Inferior parietal cortex (tissue), 1 donor: ENCODE measurements around the gene VEPH1.
A peak's percentile ranks its signal among the peaks of the same experiment; 100 is the strongest.

Experiments
- DNase-seq: peaks from one replicate; pipeline ENCODE4 v3.0.0-alpha.2; 2016; ENCODE audit errors: extremely low spot score

The VEPH1 gene

DNA sequence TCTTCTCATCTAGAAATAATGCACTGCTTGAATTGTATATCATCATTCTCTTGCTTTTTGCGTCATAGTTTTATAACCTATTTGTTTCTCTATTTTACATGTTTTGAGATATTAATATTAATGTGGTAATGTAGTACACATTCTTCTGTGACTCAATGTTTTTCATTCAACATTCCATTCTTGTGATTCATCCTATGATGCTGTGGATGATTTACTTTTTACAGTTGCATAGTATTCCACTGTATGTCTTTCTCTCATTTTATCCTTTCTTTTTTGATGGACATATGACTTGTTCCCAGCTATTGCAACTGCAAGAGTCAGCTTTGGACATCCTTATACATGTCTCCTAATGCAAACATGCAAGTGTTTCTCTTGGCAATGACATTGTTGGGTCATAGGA is 20.6 kb upstream of the VEPH1 start:
- no peak for DNase-seq

DNA sequence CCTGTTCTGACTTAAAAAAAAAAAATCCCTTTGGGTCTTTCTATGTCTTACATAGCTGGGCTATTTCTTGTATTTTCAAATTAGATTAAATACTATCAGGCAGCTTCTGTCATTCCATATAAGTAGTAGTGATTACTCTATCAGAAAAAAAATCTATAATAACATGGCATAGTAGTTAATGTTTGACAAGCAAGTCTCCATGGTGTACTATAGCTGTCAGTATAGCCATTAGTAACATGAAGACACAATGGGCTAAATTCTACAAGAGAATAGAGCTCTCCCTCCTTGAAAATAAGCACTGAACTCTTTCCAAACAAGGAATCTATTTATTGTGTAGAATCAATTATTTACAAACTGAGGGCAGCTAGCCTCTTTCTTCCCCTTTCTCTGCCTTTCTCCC is 19.4 kb upstream of the VEPH1 start:
- DNase-seq: no peak

DNA sequence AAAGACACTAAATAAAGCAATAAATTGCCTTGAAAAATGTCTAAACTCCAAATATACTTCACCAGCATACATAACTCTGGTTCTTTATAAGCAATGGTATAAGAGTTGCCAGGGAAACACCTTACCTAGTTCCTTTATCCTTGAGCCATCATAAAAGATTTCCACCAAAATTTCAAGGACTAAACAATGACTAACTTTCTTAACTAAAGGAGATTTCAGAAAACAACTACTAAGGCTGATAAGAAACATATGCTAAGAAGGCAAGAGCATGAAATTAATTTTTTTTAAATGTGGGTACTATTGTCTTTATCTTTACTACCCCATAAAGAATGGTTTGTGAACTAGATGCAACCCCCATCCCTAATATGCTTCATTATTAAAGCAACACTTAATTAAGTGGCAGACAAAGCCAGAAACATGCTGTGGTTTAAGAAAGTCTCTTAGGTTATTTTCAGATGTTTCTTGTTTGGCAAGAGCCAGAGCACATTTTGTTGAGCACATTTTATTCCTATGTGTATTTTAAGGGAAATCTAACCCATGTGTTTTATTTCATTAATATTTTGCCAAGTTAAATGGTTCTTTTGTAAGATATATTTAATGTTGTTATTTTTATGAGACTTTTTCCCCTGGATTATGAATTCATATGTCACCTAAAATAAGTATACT is 17.4 kb upstream of the VEPH1 start:
- DNase-seq: no peak

DNA sequence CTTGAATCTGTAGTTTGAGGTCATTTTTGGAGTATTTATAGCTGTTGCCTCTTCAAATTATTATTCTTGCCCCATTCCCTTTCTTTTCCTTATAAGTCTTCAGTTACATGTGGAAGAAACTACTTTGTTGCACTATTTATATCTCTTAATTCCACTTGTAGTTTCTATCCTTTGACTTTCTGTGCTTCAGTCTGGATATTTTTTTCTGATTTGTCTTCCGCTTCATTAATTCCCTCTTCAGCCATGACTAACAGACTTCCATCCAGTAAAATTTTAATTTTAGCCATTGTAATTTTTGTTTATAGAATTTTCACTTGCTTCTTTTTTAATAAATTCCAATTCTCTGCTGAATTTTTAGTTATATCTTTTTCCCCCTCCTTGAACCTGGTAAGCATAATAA is 15.7 kb upstream of the VEPH1 start:
- DNase-seq: no peak

DNA sequence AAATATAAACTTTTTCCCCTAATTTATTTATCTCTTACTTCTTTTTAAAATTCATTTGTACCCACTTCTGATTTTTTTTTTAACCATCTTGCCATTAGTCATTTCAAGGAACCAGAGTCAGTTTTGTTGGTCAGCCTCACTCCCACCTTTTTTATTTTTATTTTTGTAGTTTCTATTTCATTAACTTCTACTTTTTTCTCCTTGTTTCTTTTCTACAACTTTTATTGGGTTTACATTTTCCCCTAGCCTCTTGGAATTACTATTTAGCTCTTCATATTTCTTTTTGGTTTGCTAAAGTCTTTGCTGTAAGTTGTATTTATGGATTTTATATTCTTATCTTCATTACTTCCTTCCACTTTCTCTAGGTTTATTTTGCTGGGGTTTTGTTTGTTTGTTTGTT is 13.7 kb upstream of the VEPH1 start:
- no peak for DNase-seq

DNA sequence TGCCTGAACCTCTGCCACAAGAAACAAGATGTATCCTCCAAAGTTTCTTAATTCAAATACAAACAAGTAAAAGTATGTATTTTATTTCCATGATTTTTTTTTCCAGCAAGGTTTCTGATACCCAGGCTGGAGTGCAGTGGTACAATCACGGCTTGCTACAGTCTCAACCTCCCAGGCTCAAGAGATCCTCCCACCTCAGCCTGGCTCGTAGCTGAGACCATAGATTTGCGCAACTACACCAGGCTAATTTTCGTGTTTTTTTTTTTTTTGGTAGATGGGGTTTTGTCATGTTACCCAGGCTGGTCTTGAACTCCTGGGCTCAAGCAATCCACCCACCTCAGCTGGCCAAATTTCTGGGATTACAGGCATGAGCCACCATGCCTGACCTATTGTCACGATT is 12.2 kb upstream of the VEPH1 start:
- no peak for DNase-seq

DNA sequence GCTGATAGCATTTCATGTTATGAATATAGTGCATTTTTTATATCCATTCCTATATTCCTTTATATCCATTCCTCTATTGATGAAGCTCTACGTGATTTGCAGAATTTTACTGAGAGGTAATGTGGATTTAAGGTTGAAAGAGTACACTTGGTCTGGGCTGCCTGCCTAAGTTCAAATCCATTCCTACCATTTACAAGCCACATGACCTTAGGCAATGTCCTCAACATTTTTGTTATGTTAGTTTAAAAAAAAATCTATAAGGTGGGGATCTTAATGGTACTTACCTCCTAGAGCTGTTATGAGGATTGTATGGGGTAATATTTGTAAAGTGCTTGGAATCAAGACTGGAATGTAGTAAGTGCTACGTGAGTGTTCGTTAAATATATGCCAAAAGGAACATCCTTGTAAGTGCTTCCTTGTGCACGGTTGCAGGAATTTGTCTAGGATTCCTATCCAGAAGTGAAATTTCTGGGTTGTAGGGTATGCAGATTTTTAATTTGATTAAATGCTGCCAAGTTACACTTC is 11.2 kb upstream of the VEPH1 start:
- no peak for DNase-seq

DNA sequence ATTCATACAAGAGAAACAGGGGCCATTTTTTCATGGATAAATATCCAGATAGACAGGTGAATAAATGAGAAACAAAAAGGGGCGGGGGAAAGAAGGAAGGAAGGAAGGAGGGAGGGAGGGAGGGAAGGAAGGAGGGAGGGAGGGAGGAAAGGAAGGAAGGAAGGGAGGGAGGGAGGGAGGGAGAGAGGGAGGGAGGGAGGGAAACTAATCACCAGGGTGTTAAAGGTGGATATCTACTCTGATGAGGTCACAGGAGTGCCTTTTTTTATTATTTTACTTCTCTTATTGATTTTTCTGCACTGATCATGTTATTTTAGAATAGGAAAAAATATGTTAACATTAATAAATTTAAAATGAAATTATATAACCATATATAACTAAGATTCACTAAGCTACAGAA is 10.4 kb upstream of the VEPH1 start:
- no peak for DNase-seq

DNA sequence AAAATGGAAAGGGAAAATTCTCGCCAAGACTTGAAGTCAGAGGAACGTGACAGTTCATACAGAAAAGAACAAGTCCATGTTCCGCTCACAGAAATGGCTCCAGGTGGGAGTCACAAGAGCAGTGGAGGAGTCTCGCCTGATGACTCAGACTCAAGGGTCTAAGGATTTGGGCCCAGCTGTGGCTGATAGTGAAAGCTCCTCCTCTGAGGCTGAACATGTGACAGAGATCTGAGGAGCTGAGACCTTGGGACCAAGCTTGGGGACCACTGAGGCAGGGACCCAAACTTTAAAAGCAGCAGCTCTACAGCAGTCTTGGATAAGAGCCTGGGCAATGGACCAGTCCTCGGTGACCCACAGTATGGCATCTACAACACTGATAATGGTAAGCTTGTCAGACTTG is 9.3 kb upstream of the VEPH1 start:
- no peak for DNase-seq

DNA sequence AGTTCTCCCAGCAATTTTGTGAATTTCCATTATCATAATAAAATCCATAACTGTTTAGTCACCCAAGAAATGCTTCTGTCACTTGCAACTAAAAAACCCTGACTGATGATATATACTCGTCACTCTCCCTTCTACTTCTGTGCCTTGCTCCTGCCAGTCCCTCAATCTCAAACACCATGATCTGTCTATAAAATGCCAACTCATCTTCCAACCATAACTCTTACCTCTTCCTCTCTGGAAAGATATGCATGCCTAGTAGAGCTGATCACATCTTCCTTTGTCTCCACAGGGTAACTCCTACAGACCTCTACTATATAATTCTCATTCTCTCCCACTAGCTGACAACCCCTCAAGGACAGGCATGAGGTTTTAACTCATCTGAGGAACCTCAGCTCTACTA is 5.2 kb upstream of the VEPH1 start:
- DNase-seq: no peak

DNA sequence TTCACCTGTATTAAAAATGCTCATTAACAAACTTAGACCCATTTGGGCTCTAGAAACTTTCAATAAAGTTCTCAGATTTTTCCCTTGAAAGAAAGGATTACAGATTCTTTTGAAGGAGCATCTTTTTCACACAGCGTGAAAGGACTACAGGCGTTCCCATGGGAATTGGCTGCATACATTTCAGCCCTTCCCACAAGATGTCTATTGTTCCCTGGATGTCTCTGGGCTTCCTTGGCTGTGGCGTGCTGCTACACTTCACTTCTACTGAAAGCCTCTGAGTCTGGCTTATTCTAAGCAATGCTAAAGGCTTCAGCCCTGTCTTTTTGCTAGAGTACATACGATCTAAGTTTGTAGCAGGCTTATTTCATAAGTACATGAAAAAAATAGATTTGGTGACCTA is 1.4 kb downstream of the VEPH1 start:
- no peak for DNase-seq

DNA sequence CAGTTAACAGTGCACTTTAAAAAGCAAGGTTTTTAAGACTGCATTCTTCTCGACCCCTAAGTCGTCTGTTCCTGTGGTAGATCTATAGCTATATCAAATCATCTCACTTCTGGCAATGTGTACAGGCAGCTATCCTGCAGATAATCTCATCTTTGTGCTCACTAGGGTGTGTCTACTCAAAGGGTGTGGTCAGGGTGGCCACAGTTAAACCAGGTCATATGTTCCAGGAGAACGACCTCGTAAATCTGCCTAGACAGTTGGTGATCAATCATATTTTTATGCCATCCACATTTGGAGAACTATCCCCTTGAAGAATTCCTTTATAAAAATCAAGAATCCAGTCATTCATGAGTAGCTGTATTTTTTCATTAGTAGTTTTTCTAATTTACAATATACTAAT is 3.0 kb downstream of the VEPH1 start:
- no peak for DNase-seq

DNA sequence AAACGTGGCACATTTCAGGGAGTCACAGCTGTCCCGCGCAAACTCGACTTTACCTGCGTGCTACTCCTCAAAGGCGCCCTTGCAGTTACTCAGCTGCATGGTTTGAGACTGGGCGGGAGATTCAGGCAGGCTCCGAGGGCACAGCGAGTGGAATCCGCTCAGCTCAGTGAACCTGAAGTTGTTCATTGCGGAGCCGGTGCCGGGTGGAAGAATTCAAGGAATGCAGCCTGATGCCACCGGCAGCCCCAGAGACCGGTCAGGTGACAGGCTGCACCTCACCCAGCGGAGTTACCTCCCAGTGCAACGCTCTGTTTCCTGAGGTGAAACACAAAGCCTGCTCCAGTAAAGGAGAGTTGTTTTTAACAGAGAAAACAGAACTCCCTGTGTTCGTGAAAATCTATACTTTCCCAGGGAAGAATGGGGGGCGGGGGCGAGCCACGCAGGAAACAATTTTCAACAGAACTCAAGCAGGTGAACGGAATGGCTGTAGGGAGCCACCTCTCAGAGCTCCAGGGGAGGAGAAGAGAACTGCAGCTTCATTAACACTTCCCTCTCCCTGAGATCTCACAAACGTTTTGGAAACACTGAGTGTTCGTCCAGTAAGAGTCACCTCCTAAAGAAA is 3.8 kb downstream of the VEPH1 start:
- no peak for DNase-seq

DNA sequence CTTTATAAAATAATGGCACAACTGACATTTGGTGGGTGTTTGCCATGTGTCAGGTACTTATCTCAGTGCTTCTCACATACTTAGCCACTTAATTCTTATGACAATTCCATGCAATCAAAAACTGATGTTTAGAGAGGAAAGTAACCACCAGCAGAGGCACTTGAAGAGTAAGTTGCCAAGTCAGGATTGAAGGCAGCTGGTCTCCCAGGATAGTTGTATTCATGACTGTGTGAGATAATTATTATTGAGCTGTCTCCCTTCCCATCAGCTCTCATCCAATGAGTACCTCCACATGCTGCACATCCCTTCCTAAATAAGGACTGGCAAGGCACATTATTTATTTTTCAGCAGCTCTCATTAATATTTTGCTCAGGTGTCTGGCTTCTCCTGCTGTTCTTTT is 4.8 kb downstream of the VEPH1 start:
- no peak for DNase-seq

DNA sequence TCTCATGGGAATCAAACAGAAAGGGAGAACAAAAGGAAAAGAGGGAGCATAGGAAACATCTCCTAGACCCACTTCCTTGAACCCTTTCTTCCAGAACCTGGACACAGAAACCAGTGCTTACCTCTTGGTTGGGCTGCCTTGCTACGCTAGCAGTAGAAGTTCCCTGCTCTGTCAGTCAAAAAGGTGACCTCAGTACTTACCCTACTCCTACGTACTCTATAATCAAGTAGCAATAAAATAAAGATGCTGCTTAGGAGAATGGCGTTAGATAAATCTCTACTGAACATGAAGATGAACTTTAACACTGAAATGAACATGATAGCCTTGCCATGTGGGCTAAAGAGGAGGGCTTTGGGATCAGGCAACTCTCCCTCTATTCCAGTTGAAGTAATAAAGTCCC is 7.4 kb downstream of the VEPH1 start:
- DNase-seq: no peak

DNA sequence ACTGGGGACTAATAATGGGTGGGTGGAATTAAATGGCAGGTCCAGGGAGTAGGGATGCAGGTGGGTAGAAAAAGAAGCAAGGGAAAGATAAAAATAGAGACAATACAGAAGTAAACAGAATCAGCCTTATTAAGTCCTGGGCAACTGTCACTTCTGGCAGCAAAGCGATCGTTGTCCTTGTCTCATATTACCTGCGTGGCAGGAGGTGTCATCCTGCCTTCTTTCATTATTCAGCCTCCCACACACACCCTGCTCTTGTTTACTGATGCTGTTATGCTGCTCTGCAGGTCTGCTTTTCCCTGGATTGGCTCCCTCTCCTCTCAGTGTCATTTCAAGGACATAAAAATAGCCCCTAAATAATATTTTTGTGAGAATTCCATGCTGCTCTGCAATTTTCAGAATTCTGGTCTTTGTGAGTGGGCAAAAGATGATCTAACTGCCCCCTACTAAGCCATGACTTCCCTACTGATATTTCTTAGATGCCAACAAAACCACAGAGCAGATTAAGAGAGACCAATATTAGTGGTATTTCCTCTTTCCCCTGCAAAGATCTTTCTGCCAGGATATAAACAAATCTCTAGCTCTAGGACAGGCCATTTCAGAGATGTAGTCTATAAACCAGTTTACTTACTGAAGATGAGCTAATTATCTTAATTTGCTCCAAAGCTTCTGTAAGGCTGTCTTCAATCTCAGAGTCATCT is 8.5 kb downstream of the VEPH1 start:
- no peak for DNase-seq

DNA sequence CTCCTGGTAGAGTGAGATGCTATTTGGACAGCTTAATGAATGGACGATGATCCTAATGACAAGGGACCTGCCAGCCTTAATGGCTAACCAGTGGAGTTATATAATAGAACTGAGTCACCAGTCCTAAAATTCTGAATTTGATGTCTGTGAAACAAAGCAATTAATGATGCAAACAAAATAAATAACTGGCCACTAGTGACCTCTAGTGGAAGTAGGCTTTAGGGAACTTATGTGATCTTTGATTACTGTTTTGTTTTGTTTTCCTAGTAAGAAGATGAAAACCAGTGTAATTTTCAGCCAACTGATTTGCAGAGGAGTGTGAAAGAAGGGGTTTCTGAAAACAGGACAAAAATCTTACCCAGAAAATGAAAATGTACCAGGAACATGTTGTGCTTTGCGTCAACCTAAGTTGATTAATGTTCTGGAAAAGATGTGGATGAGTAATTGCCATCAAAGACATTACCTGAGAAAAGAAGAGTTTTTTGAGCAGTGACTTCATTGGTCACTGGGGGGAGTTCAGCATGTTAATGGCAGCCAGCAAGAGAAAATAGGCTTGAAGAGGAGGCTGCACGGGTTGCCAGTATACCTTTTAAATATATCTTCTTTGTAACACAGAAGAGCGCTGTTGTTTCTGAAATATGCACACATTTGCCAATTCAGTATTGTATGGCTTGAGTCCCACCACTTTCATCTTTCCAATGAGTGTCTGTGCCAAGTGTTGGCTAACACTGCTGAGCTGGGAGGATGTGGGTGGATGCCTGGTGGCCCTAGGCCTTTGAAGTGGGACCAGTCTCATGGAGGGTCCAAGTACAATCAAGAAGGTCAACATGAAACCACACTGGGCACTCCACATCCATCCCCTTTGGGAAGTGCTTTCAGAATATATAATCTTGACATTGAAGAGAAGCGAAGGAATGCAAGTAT is 9.3 kb downstream of the VEPH1 start:
- peak; percentile 84 for DNase-seq

DNA sequence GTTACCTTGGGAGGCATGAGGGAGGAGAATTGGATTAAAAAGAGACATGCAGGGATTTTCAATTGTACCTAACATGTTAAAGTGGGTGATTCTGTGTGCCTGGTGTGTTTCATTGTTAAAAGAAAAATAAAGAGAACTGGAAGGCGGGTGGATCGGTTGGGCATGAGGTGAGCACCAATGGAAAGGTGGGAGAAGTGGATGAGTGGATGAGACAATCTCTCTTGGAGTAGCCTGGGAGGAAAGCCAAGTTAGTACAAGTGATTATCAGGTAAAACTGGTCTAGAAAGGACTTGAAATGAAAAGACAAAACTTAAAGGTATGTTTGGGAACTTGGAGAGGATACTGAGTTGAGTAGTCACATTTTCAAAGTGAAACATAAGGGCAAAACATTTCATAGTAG is 12.1 kb downstream of the VEPH1 start:
- DNase-seq: no peak

DNA sequence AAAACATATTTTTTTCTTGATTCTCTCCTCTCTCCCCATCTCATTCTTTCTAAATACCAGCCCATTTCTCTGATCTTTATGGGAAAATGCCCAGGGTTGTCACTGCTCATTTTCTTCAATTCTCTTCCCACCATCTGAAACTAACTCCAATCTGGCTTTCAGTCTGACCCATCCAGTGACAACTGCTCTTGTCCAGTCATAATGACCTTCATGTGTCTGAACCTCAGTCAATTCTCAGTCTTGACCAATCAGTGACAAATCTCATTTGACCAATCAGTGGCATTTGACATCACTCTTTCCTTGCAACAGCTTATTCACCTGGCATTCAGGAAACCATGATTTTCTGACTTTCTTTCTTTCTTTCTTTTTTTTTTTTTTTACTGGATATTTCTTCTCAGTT is 15.1 kb downstream of the VEPH1 start:
- DNase-seq: no peak

DNA sequence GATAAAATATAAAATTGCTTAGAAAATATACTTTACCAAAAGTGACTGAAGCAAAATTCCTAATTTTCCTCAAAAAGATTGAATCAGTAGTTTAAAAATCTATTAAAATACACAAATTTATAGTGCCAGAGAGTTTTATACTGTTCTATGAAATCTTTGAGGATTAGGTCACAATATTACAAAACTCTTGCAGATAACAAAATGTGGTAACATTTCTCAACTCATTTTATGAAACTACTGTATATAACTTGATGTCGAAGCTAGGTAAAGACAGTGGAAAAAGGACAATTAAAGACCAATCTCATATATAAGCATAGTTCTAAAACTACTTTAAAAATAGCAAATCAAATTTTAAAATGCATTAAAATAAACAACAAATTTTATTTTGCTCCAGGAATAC is 15.9 kb downstream of the VEPH1 start:
- DNase-seq: no peak

DNA sequence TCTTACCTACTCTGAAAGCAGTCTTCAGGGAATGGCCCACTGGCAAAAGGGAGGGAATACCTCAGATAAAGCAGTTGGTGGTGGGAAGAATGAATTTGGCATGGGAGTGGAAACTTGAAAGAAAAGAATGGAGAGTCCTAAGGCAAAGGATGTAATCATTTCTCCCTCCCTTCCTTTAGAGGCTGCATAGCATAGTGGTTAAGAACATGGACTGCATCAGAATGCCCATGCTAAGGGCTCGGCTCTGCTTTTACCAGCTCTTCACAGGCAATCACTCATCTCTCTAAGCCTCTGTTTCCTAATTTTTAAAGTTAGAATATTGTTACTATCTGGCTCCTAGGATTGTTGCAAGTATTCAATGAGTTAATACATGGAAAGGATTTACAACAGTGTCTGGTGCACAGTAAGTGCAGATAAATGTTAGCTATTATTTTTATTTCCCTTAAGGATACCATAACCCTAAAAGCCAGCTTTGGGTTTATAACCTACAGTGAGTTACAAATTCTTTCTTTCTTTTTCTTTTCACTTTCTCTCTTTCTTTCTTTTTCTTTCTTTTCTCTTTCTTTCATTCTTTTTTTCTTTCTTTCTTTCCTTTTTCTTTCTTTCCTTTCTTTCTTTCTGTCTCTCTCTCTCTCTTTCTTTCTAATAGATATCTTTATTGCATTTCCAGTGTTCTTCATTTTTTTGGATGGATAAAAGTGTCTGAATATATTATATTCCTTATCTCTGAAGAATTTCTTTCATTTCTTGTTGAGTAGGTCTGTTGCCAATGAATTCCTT is 23.6 kb downstream of the VEPH1 start:
- DNase-seq: no peak
